Middle frontal gyrus (tissue), 1 donor: ENCODE data around the gene C3orf33.

Experiments used
- DNase-seq: peaks from one replicate; pipeline ENCODE4 v3.0.0-alpha.2; 2015; ENCODE audit warnings: low spot score; ENCODE audit errors: extremely low spot score

The C3orf33 gene

GRCh38 chr3:155790272-155790925 is 15.7 kb downstream of the C3orf33 start:
- DNase-seq = no peak

- no peak for DNase-seq
Measured at GRCh38 chr3:155785662-155786295, 20.3 kb downstream of the C3orf33 start.

GRCh38 chr3:155782390-155782953 is 23.6 kb downstream of the C3orf33 start:
- DNase-seq = no peak

GRCh38 chr3:155780291-155780690 is 25.8 kb downstream of the C3orf33 start:
- no peak for DNase-seq

GRCh38 chr3:155778462-155778861 is 27.6 kb downstream of the C3orf33 start:
- no peak for DNase-seq

- DNase-seq = no peak
Measured at GRCh38 chr3:155772801-155773200, 33.3 kb downstream of the C3orf33 start.

- DNase-seq = no peak
Measured at GRCh38 chr3:155771126-155771525, 35.0 kb downstream of the C3orf33 start.

GRCh38 chr3:155766206-155766605 is 39.9 kb downstream of the C3orf33 start:
- DNase-seq = no peak

GRCh38 chr3:155763870-155764463 is 42.1 kb downstream of the C3orf33 start:
- DNase-seq = no peak

GRCh38 chr3:155760653-155761052 is 45.4 kb downstream of the C3orf33 start:
- DNase-seq = no peak

GRCh38 chr3:155757577-155757976 is 48.5 kb downstream of the C3orf33 start:
- no peak for DNase-seq

GRCh38 chr3:155753038-155753639 is 52.9 kb downstream of the C3orf33 start:
- DNase-seq = no peak

- DNase-seq = no peak
Measured at GRCh38 chr3:155748611-155749365, 57.3 kb downstream of the C3orf33 start.

GRCh38 chr3:155747946-155748290 is 58.2 kb downstream of the C3orf33 start:
- DNase-seq = no peak

- DNase-seq = no peak
Measured at GRCh38 chr3:155747286-155747945, 58.7 kb downstream of the C3orf33 start.

GRCh38 chr3:155746703-155747102 is 59.4 kb downstream of the C3orf33 start:
- no peak for DNase-seq

GRCh38 chr3:155745795-155746550 is 60.1 kb downstream of the C3orf33 start:
- no peak for DNase-seq

GRCh38 chr3:155744626-155745324 is 61.3 kb downstream of the C3orf33 start, which contains the start of gene PLCH1:
TSS of gene PLCH1 (minus strand) at chr3:155745071. CDS start at chr3:155704224, 40,847 bp downstream.
- DNase-seq = peak; percentile 17

- peak; percentile 8 for DNase-seq
Measured at GRCh38 chr3:155744010-155744625, 62.0 kb downstream of the C3orf33 start.
